ENCODE measurements around the gene SORCS2. TPM values are rescaled to one million over a fixed set of nuclear protein-coding genes. Genes with fewer than 3 reads are reported as not detected.

SORCS2 gene
- total and polyA plus RNA-seq, 2 of the 8 experiments (the other 6 are each of a cell fraction or from before 2014, with no cell fraction given): 0.36 to 1.8 TPM

GRCh38 chr4:7506572-7506971 is 314.2 kb downstream of the SORCS2 start:
- H3K27me3 ChIP-seq (replicated peaks in 1 of 4; ENCODE audit: control insufficient read depth in 3 of 4, extremely low read depth in 1 of 4, insufficient read depth in 3 of 4, low read length in 3 of 4): peaks cover 0 to 1% (median 0%) of the 10 kb centered on the region in 4 experiments; a peak in 1 of 7 replicates
- no peaks in the 10 kb centered on the region for H3K9me3 ChIP-seq (ENCODE audit: insufficient read depth in 2 of 2, low read depth in 1 of 2, low read length in 1 of 2)
- H2BK12ac ChIP-seq (ENCODE audit: low read depth, low read length): no peak overlapping the region
- no peak overlapping the region for H2BK5ac ChIP-seq (ENCODE audit: low read depth, low read length)
- no peak overlapping the region for H2AK5ac ChIP-seq (ENCODE audit: low read depth, low read length)
- no peak overlapping the region for H4K5ac ChIP-seq (ENCODE audit: insufficient read length, low read depth, low read length)
- H3K4me3 ChIP-seq (ENCODE audit: extremely low read depth in 1 of 4, insufficient read depth in 2 of 4, low read depth in 3 of 4, low read length in 4 of 4): no peak overlapping the region
- whole genome bisulfite sequencing, 2 experiments (ENCODE audit: extremely low coverage in 1 of 2, insufficient coverage in 1 of 2, insufficient read length in 1 of 2, insufficient replicate concordance in 2 of 2, low coverage in 1 of 2, low lambda C conversion rate in 2 of 2, missing lambda C conversion rate in 1 of 2): 92% methylated on average over 3 of the region's 3 CpGs; no CpG with 5 or more reads in 1 of the 2 experiments
- ChIA-PET CTCF (ENCODE audit: partially characterized antibody) (no interaction called here), POLR2A (ENCODE audit: partially characterized antibody) (no interaction called here)
- no peak overlapping the region for H3K27ac ChIP-seq (ENCODE audit: low read depth, low read length)
- no peak overlapping the region for H2BK15ac ChIP-seq (ENCODE audit: low read length)
- no peak overlapping the region for H4K91ac ChIP-seq (replicated peaks; ENCODE audit: insufficient read length, low read length)
- no peak overlapping the region for H2BK120ac ChIP-seq (replicated peaks; ENCODE audit: low read depth, low read length)
- H3K79me1 ChIP-seq (ENCODE audit: low read depth, low read length): no peaks in the 10 kb centered on the region
- H2BK20ac ChIP-seq (ENCODE audit: low read length): no peak overlapping the region
- no peak overlapping the region for H4K8ac ChIP-seq (ENCODE audit: extremely low read depth, insufficient read depth, low read length)
- no peak for FAIRE-seq
- H3K18ac ChIP-seq (ENCODE audit: extremely low read depth, low read length): no peak overlapping the region
- H4K20me1 ChIP-seq (replicated peaks in 1 of 2; ENCODE audit: control insufficient read depth in 1 of 2, insufficient read depth in 2 of 2, low read length in 2 of 2): no peaks in the 10 kb centered on the region
- peaks cover 0 to 5% (median under 1%) of the 10 kb centered on the region in 4 experiments; a peak in 3 of 7 replicates for H3K4me1 ChIP-seq (replicated peaks in 1 of 4; ENCODE audit: control insufficient read depth in 3 of 4, insufficient read depth in 4 of 4, low read length in 3 of 4)
- H2AFZ ChIP-seq (ENCODE audit: low read length): no peak overlapping the region
- TF ChIP-seq BCL11A (IDR thresholded peaks at IDR 0.05; ENCODE audit: low read depth in 2 of 2, low read length in 2 of 2) (no peak), ATF2 (IDR thresholded peaks at IDR 0.05; ENCODE audit: low read length) (no peak)
- no peak for DNase-seq (ENCODE audit: low read depth in 1 of 2, low spot score in 2 of 2)
- H3K4me2 ChIP-seq (ENCODE audit: insufficient read depth in 1 of 2, low read depth in 2 of 2, low read length in 2 of 2): no peak overlapping the region
- no peak overlapping the region for H3K23ac ChIP-seq (ENCODE audit: insufficient read length)
- H3K79me2 ChIP-seq (ENCODE audit: control insufficient read depth in 1 of 2, insufficient read depth in 2 of 2, low read length in 2 of 2): no peaks in the 10 kb centered on the region
- no peaks in the 10 kb centered on the region for H3K36me3 ChIP-seq (ENCODE audit: control insufficient read depth in 2 of 4, insufficient read depth in 4 of 4, low read length in 3 of 4)
- H3K4ac ChIP-seq (replicated peaks; ENCODE audit: insufficient read length, low read depth, low read length): no peak overlapping the region
- no peaks in the 10 kb centered on the region for H3K23me2 ChIP-seq (ENCODE audit: low read depth, low read length)
- H3K9ac ChIP-seq (replicated peaks in 1 of 4; ENCODE audit: extremely low read depth in 1 of 4, low read depth in 3 of 4, low read length in 3 of 4): no peak overlapping the region
- H3K14ac ChIP-seq (ENCODE audit: insufficient read length): no peak overlapping the region
- H3K56ac ChIP-seq (replicated peaks; ENCODE audit: insufficient read length, low read depth, low read length): no peak overlapping the region
